HUES48 (cell line): ENCODE results near the gene U2AF1.
"Not testable (repeated sequence)": the region's sequence is repeated elsewhere in the genome, so short reads cannot be mapped to it uniquely, and the experiment has no call there.

Experiments used
- H3K27ac ChIP-seq: one replicate; pipeline ENCODE4 v1.7.0; 2013; ENCODE audit warnings: low read depth, low read length, inconsistent platforms
- H3K27me3 ChIP-seq: 2 replicates; pipeline ENCODE4 v1.6.1; 2013; ENCODE audit warnings: mild to moderate bottlenecking, low read length; ENCODE audit not compliant: control insufficient read depth, insufficient read depth
- H3K36me3 ChIP-seq: 2 replicates; pipeline ENCODE4 v1.6.1; 2013; ENCODE audit warnings: low read length; ENCODE audit not compliant: control insufficient read depth, insufficient read depth
- H3K4me1 ChIP-seq: 2 replicates; pipeline ENCODE4 v1.6.1; 2013; ENCODE audit warnings: mild to moderate bottlenecking, low read length; ENCODE audit not compliant: control insufficient read depth, insufficient read depth
- H3K4me3 ChIP-seq: 2 replicates; pipeline ENCODE4 v1.5.1; 2013; ENCODE audit warnings: mild to moderate bottlenecking, low read depth, low read length
- H3K9ac ChIP-seq: 2 replicates; pipeline ENCODE4 v1.6.1; 2013; ENCODE audit warnings: mild to moderate bottlenecking, low read depth, low read length, moderate library complexity
- H3K9me3 ChIP-seq: 2 replicates; pipeline ENCODE4 v1.6.1; 2013; ENCODE audit warnings: low read length; ENCODE audit not compliant: control insufficient read depth, insufficient read depth

U2AF1 gene

DNA sequence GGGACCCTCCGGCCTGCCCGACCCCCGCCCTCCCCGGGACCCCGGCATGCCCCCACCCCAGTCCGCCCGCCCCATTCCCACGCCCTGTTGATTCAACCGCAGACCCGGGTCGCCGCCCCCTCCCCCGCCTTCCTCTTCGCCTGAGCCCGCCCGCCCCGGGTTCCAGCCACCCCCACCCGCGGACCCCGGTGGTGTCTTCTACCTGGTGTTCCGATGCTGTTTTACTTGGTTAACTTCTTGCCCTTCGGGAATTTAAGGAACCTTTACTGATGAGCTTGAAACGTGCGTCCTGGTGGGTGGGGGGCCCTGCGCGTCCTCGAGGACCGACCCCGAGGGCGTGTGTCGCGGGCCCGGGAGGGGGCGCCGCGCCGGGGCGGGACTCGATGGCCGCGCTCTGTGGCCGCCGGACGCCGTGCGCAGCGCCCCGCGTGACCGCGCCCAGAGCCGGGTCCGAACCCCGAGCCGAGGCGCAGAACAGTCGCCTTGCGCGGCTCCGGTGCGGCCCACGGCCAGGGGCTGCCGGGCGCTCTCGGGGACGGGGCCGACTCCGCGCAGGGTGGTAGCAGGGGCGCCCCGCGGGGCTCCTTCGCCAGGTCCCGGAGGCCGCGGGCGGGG, 31.2 kb downstream of the U2AF1 start:
- not testable (repeated sequence) for H3K36me3 ChIP-seq, H3K9me3 ChIP-seq, H3K27ac ChIP-seq, H3K9ac ChIP-seq, H3K4me3 ChIP-seq, H3K27me3 ChIP-seq, H3K4me1 ChIP-seq

DNA sequence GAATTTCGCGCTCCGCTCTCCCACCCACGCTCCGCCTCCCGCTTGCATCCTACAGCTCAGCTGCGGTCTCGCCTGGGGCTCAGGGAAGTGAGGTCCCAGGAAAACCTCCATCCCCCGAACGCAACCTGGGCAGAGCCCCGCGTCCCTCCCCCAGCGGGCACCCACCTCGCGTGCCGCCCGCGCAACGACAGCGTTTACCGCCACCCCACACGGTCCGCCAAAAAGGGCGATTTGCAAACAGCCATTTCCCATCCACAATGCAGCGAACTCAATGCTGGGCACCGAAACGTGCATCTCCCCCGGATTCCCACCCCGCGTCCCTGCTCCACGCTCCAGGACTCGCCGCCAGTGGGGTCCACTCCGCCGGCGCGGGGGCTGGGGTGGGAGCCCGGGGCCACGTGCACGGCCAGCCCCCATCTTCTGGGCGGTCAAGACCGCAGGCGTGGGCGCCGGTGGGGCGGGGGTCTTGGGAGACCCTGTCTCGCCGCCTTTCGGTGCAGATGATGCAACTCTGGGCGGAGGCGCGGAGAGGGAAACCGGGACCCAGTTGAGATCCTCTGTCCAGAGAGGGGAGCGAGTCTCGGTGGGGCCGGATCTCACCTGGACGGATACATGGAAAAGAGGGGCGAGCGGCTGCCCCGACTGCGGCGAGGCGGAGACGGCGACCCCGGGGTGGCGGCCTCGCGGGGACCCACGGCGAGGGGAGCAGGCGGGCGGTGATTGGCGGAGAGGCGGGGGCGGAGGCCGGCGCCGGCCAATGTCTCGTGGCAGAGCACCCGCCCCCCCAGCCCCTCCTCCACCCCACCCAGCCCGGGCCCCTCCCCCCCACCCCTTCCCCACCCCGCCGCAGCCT, 32.0 kb downstream of the U2AF1 start, which contains the start of gene CBS:
CBS (minus strand) TSS at position 666 of the 853 bp plus-strand sequence. CDS start 3,642 bp downstream, outside the sequence.
- H3K4me3 ChIP-seq, H3K9ac ChIP-seq, H3K27ac ChIP-seq, H3K9me3 ChIP-seq, H3K4me1 ChIP-seq, H3K36me3 ChIP-seq, H3K27me3 ChIP-seq: not testable (repeated sequence)

DNA sequence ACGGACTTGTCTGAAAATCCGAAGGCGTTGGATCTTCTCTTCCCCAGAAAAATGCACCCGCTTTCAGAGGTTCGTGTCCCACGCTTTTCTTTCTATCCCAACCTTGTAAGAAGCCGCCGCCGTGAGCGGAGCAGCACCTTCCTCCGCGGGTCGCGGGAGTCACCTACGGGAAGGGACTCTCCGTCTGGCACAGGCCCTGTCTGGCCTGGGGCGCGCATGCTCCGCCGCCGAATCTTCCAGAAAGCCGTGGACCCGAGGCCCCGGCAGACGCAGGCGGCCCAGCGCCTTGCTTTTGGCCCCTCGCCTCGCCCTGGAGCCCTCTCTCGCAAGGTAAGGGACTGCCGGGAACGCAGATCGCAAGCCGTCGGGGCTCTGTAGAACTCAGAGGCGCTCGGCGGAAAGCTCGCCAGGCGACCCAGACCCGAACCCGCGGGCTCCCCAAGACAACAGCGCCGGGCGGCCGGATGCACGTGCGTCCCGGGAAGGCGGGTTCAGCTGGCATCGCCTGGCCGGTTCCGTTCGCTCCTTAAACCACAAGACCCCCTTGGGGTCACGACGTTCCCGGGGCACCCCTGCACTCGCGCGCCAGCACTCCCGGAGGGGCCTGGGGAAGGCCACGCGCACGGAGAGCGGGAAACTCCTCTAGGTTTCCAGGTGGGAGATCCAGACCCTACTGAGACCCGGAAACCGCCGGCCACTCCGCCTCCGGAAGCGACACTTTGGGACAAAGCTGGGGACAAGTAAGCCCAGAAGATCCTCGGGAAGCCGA, 32.8 kb downstream of the U2AF1 start:
- H3K9me3 ChIP-seq, H3K27ac ChIP-seq, H3K4me3 ChIP-seq, H3K36me3 ChIP-seq, H3K27me3 ChIP-seq, H3K9ac ChIP-seq, H3K4me1 ChIP-seq: not testable (repeated sequence)

DNA sequence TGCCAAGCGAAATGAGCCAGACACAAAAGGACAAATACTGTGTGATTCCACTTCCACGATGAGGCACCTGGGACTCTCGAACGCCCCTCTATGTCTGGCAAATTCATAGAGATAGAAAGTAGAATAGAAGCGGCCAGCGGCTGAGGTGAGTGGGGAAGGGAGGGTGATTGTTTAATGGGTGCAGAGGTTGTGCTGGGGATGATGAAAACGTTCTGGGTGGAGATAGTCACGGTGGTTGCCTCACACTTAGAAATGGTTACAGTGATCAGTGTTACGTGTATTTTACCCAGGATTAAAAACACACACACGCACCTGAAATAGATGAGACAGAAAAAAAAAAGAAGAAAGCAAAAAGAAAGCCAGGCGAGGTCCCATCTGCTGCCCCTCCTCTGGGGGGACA, 34.6 kb downstream of the U2AF1 start:
- H3K9me3 ChIP-seq, H3K36me3 ChIP-seq, H3K27ac ChIP-seq, H3K4me3 ChIP-seq, H3K9ac ChIP-seq, H3K27me3 ChIP-seq, H3K4me1 ChIP-seq: not testable (repeated sequence)

DNA sequence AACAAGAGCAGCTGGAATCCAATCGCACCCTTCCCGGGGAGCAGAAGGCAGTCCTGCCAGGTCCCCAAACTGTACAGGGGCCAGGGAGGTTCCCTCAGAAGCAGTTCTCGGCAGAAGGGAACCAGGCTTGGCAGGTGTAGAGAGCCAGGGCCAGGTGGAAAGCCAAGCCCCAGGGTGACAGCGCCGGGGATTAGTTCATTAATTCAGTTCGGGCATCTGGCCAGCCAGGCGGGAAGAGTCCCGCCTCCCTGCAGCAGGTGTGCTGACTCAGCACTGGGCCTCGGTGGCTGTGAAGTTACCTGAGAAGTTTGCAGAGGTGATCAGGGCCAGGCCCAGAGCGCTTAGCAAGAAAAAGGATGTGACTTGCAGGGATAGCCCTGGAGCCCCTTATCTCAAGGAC, 37.7 kb downstream of the U2AF1 start:
- H3K4me3 ChIP-seq, H3K9ac ChIP-seq, H3K4me1 ChIP-seq, H3K27ac ChIP-seq, H3K27me3 ChIP-seq, H3K36me3 ChIP-seq, H3K9me3 ChIP-seq: not testable (repeated sequence)

DNA sequence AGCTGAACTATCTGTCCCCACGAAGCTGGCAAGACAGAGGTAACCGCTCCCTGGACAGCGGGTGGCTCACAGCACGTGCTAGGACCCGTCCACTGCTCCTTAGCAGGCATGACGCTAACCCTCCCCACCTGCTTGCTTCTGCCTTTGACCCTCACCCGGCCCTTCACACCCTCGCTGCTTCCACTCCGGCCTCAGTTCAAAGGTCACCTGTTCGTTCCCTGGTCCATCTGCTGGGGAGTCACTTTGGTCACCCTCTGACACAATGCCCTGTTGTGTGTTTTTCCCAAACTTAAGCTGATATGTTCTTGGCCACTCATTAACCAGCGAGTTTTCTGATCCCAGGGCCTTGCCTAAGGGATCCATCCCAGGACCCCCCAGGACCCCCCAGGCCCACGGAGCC, 39.3 kb downstream of the U2AF1 start:
- not testable (repeated sequence) for H3K27me3 ChIP-seq, H3K4me1 ChIP-seq, H3K27ac ChIP-seq, H3K9ac ChIP-seq, H3K4me3 ChIP-seq, H3K36me3 ChIP-seq, H3K9me3 ChIP-seq

DNA sequence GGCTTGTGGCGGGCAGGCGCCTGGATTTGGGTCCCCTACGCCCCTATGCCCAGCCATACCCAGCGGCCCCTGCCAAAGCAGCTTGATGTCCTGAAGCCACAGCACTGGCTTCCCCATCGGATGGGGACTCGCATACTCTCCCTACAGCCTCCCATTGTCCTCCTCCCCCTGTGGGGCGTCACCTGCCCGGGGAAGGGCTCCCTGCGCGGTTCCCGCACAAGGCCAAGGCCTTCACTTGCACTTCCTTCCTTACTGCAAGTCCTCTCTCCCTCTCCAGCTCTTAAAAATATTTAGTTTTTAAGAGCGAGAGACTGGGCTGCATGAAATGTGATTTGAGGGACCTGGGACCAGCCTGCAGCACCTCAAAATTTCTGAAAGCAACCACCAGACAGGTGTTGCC, 40.7 kb downstream of the U2AF1 start:
- H3K4me1 ChIP-seq, H3K36me3 ChIP-seq, H3K4me3 ChIP-seq, H3K9ac ChIP-seq, H3K27me3 ChIP-seq, H3K9me3 ChIP-seq, H3K27ac ChIP-seq: not testable (repeated sequence)

DNA sequence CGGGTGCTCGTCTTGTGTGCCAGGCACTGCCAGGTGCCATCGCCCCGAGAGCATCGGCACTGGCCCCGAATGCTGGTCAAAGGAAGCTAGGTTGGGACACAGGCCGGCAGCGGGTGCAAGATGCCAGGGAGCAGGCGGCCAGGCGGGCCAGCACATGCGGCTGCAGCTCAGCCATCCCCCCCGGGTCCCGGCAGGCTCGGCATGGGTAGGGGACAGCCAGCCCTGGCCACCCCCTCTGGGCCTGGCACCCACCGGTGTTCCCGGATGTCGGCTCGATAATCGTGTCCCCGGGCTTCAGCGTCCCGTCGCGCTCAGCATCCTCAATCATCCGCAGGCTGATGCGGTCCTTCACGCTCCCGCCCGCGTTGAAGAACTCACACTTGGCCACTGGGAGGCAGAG, 41.4 kb downstream of the U2AF1 start:
- not testable (repeated sequence) for H3K36me3 ChIP-seq, H3K9me3 ChIP-seq, H3K4me1 ChIP-seq, H3K4me3 ChIP-seq, H3K27ac ChIP-seq, H3K9ac ChIP-seq, H3K27me3 ChIP-seq

DNA sequence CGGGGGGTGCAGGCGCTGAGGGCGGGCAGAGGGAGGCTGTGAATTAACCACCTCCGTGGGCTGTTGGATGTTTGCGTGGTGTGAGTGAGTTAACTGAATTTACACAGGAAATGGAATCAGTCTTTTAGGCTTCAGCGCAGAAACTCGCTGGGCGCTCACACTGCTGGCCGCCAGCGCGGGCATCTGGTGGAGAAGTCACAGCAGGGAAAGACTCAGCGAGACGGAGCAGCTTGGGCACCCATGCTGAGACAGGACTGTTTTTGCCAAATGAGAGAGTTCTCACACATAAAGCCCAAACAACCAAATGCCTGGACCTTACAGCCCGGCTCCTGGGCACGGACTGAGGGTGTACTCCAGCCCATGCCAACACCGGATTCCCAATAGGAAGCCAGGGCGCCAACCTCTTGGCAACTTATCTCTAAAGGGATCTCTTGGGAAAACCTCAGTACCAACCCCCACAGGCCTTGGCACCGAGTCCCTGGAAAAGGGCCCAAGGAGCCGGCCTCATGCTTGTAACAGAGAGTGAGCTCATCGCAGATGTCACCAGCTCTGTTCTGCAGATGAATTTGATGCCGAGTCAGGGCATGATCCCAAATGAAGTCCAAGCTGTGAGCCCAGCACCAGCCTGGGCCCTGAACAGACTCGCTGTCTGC, 43.0 kb downstream of the U2AF1 start:
- H3K27me3 ChIP-seq, H3K36me3 ChIP-seq, H3K27ac ChIP-seq, H3K9me3 ChIP-seq, H3K4me3 ChIP-seq, H3K9ac ChIP-seq, H3K4me1 ChIP-seq: not testable (repeated sequence)

DNA sequence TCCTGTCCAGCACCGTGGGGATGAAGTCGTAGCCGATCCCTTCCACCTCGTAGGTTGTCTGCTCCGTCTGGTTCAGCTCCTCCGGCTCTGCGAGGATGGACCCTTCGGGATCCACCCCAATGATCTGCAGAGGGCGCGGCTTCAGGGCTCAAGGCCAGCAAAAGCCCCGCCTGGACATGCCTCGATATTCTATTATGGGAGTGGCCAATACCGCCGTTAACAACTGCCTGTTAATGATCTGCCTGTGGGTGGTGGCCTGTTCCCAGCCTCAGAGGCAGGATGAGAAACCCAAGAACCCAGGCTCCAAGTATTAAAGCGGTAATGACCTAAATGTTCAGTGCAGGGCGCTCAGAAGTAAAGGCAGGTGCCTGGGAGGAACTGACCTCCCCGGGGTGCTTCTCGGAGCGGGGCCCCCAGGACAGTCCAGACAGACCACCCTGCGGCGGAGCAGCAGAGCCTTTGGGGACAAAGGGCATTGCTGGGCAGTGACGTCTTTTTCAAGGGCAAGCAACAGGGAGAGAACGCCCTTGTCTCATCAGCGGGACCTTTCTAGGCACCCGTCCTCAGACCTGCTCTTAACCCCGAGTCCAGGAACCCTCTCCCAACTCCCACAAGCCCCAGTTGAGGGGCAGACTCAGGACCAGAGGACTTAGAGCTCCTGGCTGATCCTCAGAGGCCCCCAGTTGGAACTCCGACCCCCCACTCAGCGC, 44.3 kb downstream of the U2AF1 start:
- H3K4me1 ChIP-seq, H3K27ac ChIP-seq, H3K36me3 ChIP-seq, H3K27me3 ChIP-seq, H3K9me3 ChIP-seq, H3K9ac ChIP-seq, H3K4me3 ChIP-seq: not testable (repeated sequence)
